ENCODE data around the gene PTOV1.

Gene PTOV1

GRCh38 chr19:49892716-49893115 is 41.8 kb downstream of the PTOV1 start:
- H3K27ac ChIP-seq = no peak overlapping the region
- TF ChIP-seq ZFX (IDR thresholded peaks at IDR 0.05; ENCODE audit: borderline replicate concordance) = no peak
- no peak for TF ChIP-seq CTCF (IDR thresholded peaks at IDR 0.05)

- TF ChIP-seq CTCF (IDR thresholded peaks at IDR 0.05) (no peak), ZFX (IDR thresholded peaks at IDR 0.05; ENCODE audit: borderline replicate concordance) (no peak)
- H3K27ac ChIP-seq = no peak overlapping the region
Observed at GRCh38 chr19:49894011-49894664, 43.2 kb downstream of the PTOV1 start.

- TF ChIP-seq ZFX (IDR thresholded peaks at IDR 0.05; ENCODE audit: borderline replicate concordance) (no peak), CTCF (IDR thresholded peaks at IDR 0.05) (no peak)
- no peak overlapping the region for H3K27ac ChIP-seq
Observed at GRCh38 chr19:49894879-49895565, 44.1 kb downstream of the PTOV1 start.

- no peak overlapping the region for H3K27ac ChIP-seq
- TF ChIP-seq CTCF (IDR thresholded peaks at IDR 0.05) = no peak
- TF ChIP-seq ZFX (IDR thresholded peaks at IDR 0.05; ENCODE audit: borderline replicate concordance) = no peak
Observed at GRCh38 chr19:49895566-49896297, 44.8 kb downstream of the PTOV1 start.

GRCh38 chr19:49896863-49897621 is 46.1 kb downstream of the PTOV1 start, which contains the start of gene IL4I1:
IL4I1 (minus strand) TSS chr19:49896887; CDS start chr19:49896160, 727 bp downstream.
- TF ChIP-seq CTCF (IDR thresholded peaks at IDR 0.05) (no peak), ZFX (IDR thresholded peaks at IDR 0.05; ENCODE audit: borderline replicate concordance) (no peak)
- no peak within 1 kb of the TSS for H3K27ac ChIP-seq

- TF ChIP-seq ZFX (IDR thresholded peaks at IDR 0.05; ENCODE audit: borderline replicate concordance) = no peak
- no peak for TF ChIP-seq CTCF (IDR thresholded peaks at IDR 0.05)
- H3K27ac ChIP-seq = no peak overlapping the region
Observed at GRCh38 chr19:49904136-49904535, 53.2 kb downstream of the PTOV1 start.

All from 22Rv1 (cell line).